WTC11 (cell line): ENCODE data around the gene C1R. TPM values are rescaled to one million over a fixed set of nuclear protein-coding genes. Genes with fewer than 3 reads are reported as not detected.

Source experiments
- ATAC-seq: fragments of 200-7000 bp; cut with Tn5 transposase; 2 replicates; pipeline ENCODE4 v1.10.0; 2021; ENCODE audit warnings: mild to moderate bottlenecking, moderate library complexity
- CTCF ChIA-PET: fragments of 300-600 bp; sonication (Branson Sonifier 250); formaldehyde crosslinking; loops from one replicate; lab custom pipeline; 2021; ENCODE audit warnings: antibody characterized with exemption; lab: Charles Lee
- POLR2A ChIA-PET: fragments of 350-600 bp; sonication (Branson Sonifier 250); formaldehyde crosslinking; loops from one replicate; lab custom pipeline; 2021; ENCODE audit warnings: antibody characterized with exemption; lab: Charles Lee
- DNase-seq: peaks from one replicate; pipeline ENCODE4 v3.0.0; 2021; ENCODE audit warnings: low spot score
- H3K27ac Mint-ChIP-seq: 2 replicates; pipeline ENCODE4 v1.8.0; 2021; ENCODE audit warnings: mixed read lengths
- H3K27me3 Mint-ChIP-seq: 2 replicates; pipeline ENCODE4 v1.8.0; 2021; ENCODE audit warnings: low read depth, mild to moderate bottlenecking, moderate library complexity, mixed read lengths
- H3K36me3 Mint-ChIP-seq: 2 replicates; pipeline ENCODE4 v1.8.0; 2021; ENCODE audit warnings: mixed read lengths
- H3K4me1 Mint-ChIP-seq: 2 replicates; pipeline ENCODE4 v1.8.0; 2022; ENCODE audit warnings: mixed read lengths
- H3K4me3 Mint-ChIP-seq: 2 replicates; pipeline ENCODE4 v1.8.0; 2021; ENCODE audit warnings: mild to moderate bottlenecking, moderate library complexity, mixed read lengths
- H3K9me3 Mint-ChIP-seq: 2 replicates; pipeline ENCODE4 v1.8.0; 2021; ENCODE audit warnings: mixed read lengths
- AFF4 ChIP-seq: sonication (generic); formaldehyde crosslinking; IDR thresholded peaks from 2 replicates; pipeline ENCODE4 v1.8.1; 2023; ENCODE audit warnings: mild to moderate bottlenecking, missing genetic modification reagents, borderline replicate concordance
- ATF2 ChIP-seq: sonication (generic); formaldehyde crosslinking; IDR thresholded peaks from 2 replicates; pipeline ENCODE4 v1.8.1; 2022; ENCODE audit warnings: low read depth, missing genetic modification reagents, borderline replicate concordance
- CDX4 ChIP-seq: fragments of 250-450 bp; sonication (Bioruptor Pico); IDR thresholded peaks from 2 replicates; pipeline ENCODE4 v1.9.0; 2021; ENCODE audit warnings: moderate library complexity, mild to moderate bottlenecking, inconsistent platforms, borderline replicate concordance
- ETV6 ChIP-seq: sonication (generic); formaldehyde crosslinking; IDR thresholded peaks from 2 replicates; pipeline ENCODE4 v1.8.1; 2022; ENCODE audit warnings: mild to moderate bottlenecking, missing genetic modification reagents
- JAZF1 ChIP-seq: fragments of 250-450 bp; sonication (Bioruptor Pico); IDR thresholded peaks from 2 replicates; pipeline ENCODE4 v1.9.0; 2021; ENCODE audit warnings: moderate library complexity, mild to moderate bottlenecking, inconsistent platforms
- KAT7 ChIP-seq: sonication (generic); formaldehyde crosslinking; IDR thresholded peaks from 2 replicates; pipeline ENCODE4 v1.8.1; 2023; ENCODE audit warnings: missing genetic modification reagents, mild to moderate bottlenecking, borderline replicate concordance
- NFATC4 ChIP-seq: fragments of 250-450 bp; sonication (Bioruptor Pico); IDR thresholded peaks from 2 replicates; pipeline ENCODE4 v1.9.0; 2021; ENCODE audit warnings: mild to moderate bottlenecking
- OVOL2 ChIP-seq: fragments of 250-450 bp; sonication (Bioruptor Pico); IDR thresholded peaks from 2 replicates; pipeline ENCODE4 v1.9.0; 2021; ENCODE audit warnings: mild to moderate bottlenecking, borderline replicate concordance
- ZNF121 ChIP-seq: sonication (generic); formaldehyde crosslinking; IDR thresholded peaks from 2 replicates; pipeline ENCODE4 v1.8.0; 2023; ENCODE audit warnings: missing genetic modification reagents
- ZNF416 ChIP-seq: fragments of 250-450 bp; sonication (Bioruptor Pico); IDR thresholded peaks from 2 replicates; pipeline ENCODE4 v1.9.0; 2021; ENCODE audit warnings: mild to moderate bottlenecking, inconsistent platforms
- total RNA-seq: library from RNA; stranded (reverse); gene quantifications from 3 replicates; pipeline ENCODE4 v1.2.3, GENCODE V29; 2021
- TF ChIP-seq, protein P1 (sequence below): sonication (generic); formaldehyde crosslinking; IDR thresholded peaks from 2 replicates; pipeline ENCODE4 v1.8.1; 2022; ENCODE audit warnings: mild to moderate bottlenecking, missing genetic modification reagents, moderate library complexity, borderline replicate concordance
- TF ChIP-seq, protein P2 (sequence below): fragments of 200-600 bp; IDR thresholded peaks from 2 replicates; pipeline ENCODE4 v1.8.0; 2022; ENCODE audit warnings: antibody characterized with exemption

Gene C1R
- total RNA-seq, 1 experiment from 2014 or later = 8.4 TPM

GRCh38 chr12:7114008-7114407 is 21.8 kb upstream of the C1R start:
- ChIA-PET POLR2A (interaction anchor here (1.1 kb wide), 1 partner anchor 170 kb away, joined by 4 read pairs; the partner anchor contains the start of genes C12orf57 and RNU7-1), CTCF (interaction anchor here (0.7 to 1.9 kb wide), 29 partner anchors 8 to 528 kb away, joined by 3 to 29 read pairs (median 5); partner anchors contain the start of genes C12orf57, C1S, LPCAT3 and PEX5)
- Mint-ChIP-seq H3K27ac (no peak overlapping the region), H3K4me3 (no peak overlapping the region), H3K9me3 (no peaks in the 10 kb centered on the region), H3K4me1 (peaks cover 6% of the 10 kb centered on the region), H3K36me3 (no peaks in the 10 kb centered on the region), H3K27me3 (peaks cover 5% of the 10 kb centered on the region; the same call in 1 of the 2 replicates)
- ATAC-seq = no peak
- DNase-seq = no peak
- TF ChIP-seq ZNF416 (CRISPR knock-in tag) (no peak), NFATC4 (no peak)

DNA sequence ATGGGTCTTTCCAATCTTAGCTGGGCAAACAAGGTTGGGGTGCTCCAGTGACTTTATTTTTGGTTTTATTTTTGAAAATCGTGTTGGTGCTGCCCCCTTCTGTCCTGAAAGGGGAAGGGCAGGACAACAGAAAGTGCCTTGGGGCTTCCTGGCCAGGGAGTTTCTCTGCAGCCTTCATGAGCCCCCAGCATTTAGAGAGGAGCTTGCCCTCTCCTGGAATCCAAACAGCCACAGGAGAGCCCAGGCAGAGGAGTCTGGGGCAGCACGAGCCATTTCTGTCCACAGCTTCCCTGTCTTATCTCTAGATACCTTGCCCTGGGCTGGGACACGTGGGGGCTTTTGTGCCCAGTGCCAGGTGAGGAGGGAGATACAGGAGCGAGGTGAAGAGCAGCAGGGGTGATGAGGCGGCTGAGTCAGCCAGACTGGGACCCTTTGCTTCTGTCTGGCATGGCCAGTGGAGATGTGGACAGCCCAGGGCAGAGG is 21.2 kb upstream of the C1R start:
- Mint-ChIP-seq H3K4me3 (no peak overlapping the region), H3K4me1 (peaks cover 6% of the 10 kb centered on the region), H3K27me3 (peaks cover 5% of the 10 kb centered on the region; the same call in 1 of the 2 replicates), H3K27ac (no peak overlapping the region), H3K36me3 (no peaks in the 10 kb centered on the region), H3K9me3 (no peaks in the 10 kb centered on the region)
- DNase-seq (no peak), ATAC-seq (peak; percentile 51)
- CTCF ChIA-PET = interaction anchor here (0.5 to 1.9 kb wide), 34 partner anchors 8 to 529 kb away, joined by 3 to 29 read pairs (median 5); partner anchors contain the start of genes C12orf57, C1S, LPCAT3 and PEX5
- POLR2A ChIA-PET = interaction anchor here (1.1 kb wide), 1 partner anchor 170 kb away, joined by 4 read pairs; the partner anchor contains the start of genes C12orf57 and RNU7-1
- TF ChIP-seq, protein P1, sequence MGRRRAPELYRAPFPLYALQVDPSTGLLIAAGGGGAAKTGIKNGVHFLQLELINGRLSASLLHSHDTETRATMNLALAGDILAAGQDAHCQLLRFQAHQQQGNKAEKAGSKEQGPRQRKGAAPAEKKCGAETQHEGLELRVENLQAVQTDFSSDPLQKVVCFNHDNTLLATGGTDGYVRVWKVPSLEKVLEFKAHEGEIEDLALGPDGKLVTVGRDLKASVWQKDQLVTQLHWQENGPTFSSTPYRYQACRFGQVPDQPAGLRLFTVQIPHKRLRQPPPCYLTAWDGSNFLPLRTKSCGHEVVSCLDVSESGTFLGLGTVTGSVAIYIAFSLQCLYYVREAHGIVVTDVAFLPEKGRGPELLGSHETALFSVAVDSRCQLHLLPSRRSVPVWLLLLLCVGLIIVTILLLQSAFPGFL = no peak
- TF ChIP-seq, protein P2, sequence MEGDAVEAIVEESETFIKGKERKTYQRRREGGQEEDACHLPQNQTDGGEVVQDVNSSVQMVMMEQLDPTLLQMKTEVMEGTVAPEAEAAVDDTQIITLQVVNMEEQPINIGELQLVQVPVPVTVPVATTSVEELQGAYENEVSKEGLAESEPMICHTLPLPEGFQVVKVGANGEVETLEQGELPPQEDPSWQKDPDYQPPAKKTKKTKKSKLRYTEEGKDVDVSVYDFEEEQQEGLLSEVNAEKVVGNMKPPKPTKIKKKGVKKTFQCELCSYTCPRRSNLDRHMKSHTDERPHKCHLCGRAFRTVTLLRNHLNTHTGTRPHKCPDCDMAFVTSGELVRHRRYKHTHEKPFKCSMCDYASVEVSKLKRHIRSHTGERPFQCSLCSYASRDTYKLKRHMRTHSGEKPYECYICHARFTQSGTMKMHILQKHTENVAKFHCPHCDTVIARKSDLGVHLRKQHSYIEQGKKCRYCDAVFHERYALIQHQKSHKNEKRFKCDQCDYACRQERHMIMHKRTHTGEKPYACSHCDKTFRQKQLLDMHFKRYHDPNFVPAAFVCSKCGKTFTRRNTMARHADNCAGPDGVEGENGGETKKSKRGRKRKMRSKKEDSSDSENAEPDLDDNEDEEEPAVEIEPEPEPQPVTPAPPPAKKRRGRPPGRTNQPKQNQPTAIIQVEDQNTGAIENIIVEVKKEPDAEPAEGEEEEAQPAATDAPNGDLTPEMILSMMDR = peak; percentile 87
- TF ChIP-seq OVOL2 (CRISPR knock-in tag) (no peak), CDX4 (CRISPR knock-in tag) (no peak)

- Mint-ChIP-seq H3K27ac (no peak overlapping the region), H3K4me3 (no peak overlapping the region), H3K9me3 (no peaks in the 10 kb centered on the region), H3K27me3 (no peaks in the 10 kb centered on the region), H3K36me3 (no peaks in the 10 kb centered on the region), H3K4me1 (peaks cover 12% of the 10 kb centered on the region)
- ATAC-seq = no peak
- TF ChIP-seq ATF2 (no peak), AFF4 (CRISPR knock-in tag) (no peak), ZNF121 (CRISPR knock-in tag) (no peak), JAZF1 (no peak), ETV6 (CRISPR knock-in tag) (no peak), KAT7 (CRISPR knock-in tag) (no peak)
- DNase-seq = no peak
- ChIA-PET POLR2A (no interaction called here), CTCF (interaction anchor here (1.1 to 2.1 kb wide), 5 partner anchors 9 to 240 kb away, joined by 3 to 8 read pairs (median 4); partner anchors contain the start of genes C1S and SPSB2)
Observed at GRCh38 chr12:7112041-7112440, 19.8 kb upstream of the C1R start.
